IgD-negative memory B cell (primary cell): ENCODE results near the gene PMIS2. TPM values are rescaled to one million over a fixed set of nuclear protein-coding genes. Genes with fewer than 3 reads are reported as not detected.

Source experiments
- H3K27ac Mint-ChIP-seq, 3 donors: one replicate each; pipeline ENCODE4 v1.8.0; 2020 to 2022; ENCODE audit warnings: mild to moderate bottlenecking in 3 of 3, mixed read lengths in 3 of 3, moderate library complexity in 1 of 3
- H3K27me3 Mint-ChIP-seq: one replicate; pipeline ENCODE4 v1.8.0; 2021; ENCODE audit warnings: mixed read lengths
- H3K36me3 Mint-ChIP-seq: one replicate; pipeline ENCODE4 v1.8.0; 2020; ENCODE audit warnings: mild to moderate bottlenecking, mixed read lengths
- H3K4me1 Mint-ChIP-seq, 3 donors: one replicate each; pipeline ENCODE4 v1.8.0; 2020 to 2022; ENCODE audit warnings: mixed read lengths in 3 of 3, mild to moderate bottlenecking in 1 of 3
- H3K4me3 Mint-ChIP-seq, 4 donors: one replicate each; pipeline ENCODE4 v1.8.0; 2020 to 2022; ENCODE audit warnings: mild to moderate bottlenecking in 4 of 4, mixed read lengths in 4 of 4, moderate library complexity in 3 of 4
- H3K9me3 Mint-ChIP-seq, 3 donors: one replicate each; pipeline ENCODE4 v1.8.0; 2020 to 2021; ENCODE audit warnings: mixed read lengths in 3 of 3, mild to moderate bottlenecking in 1 of 3
- polyA plus RNA-seq: library from polyadenylated mRNA; unstranded; fragments of 300-500 nt; fragmentation: Illumina TruSeq; gene quantifications from one replicate; pipeline ENCODE4 v1.2.3, GENCODE V29; 2021

The PMIS2 gene
- polyA plus RNA-seq, 1 donor from 2014 or later, result not detected

GRCh38 chr19:35560677-35561076, 25.3 kb upstream of the PMIS2 start:
- Mint-ChIP-seq H3K27me3 (peaks cover 38% of the 10 kb centered on the region), H3K9me3 (peaks cover 0 to 3% (median 0%) of the 10 kb centered on the region in 3 donors), H3K4me3 (peak overlapping the region in 2 of 4 donors; percentile 15 to 83), H3K27ac (peak overlapping the region in 1 of 3 donors; percentile 54), H3K4me1 (peaks cover 0 to 15% (median 13%) of the 10 kb centered on the region in 3 donors), H3K36me3 (peaks cover 2% of the 10 kb centered on the region)

GRCh38 chr19:35561436-35561835, 24.5 kb upstream of the PMIS2 start:
- Mint-ChIP-seq H3K9me3 (peaks cover 0 to 3% (median 0%) of the 10 kb centered on the region in 3 donors), H3K4me3 (no peak overlapping the region), H3K36me3 (peaks cover 2% of the 10 kb centered on the region), H3K27ac (peak overlapping the region in 1 of 3 donors; percentile 54), H3K4me1 (peaks cover 0 to 13% (median 12%) of the 10 kb centered on the region in 3 donors), H3K27me3 (peaks cover 37% of the 10 kb centered on the region)

- Mint-ChIP-seq H3K4me3 (no peak overlapping the region), H3K9me3 (peaks cover 0 to 3% (median 0%) of the 10 kb centered on the region in 3 donors), H3K4me1 (peaks cover 0 to 10% (median 10%) of the 10 kb centered on the region in 3 donors), H3K36me3 (peaks cover under 1% of the 10 kb centered on the region), H3K27ac (no peak overlapping the region), H3K27me3 (peaks cover 39% of the 10 kb centered on the region)
Measured at GRCh38 chr19:35562336-35562735, 23.6 kb upstream of the PMIS2 start.

GRCh38 chr19:35562776-35563175, 23.2 kb upstream of the PMIS2 start:
- H3K4me1 Mint-ChIP-seq, result peaks cover 0 to 10% (median 10%) of the 10 kb centered on the region in 3 donors
- H3K4me3 Mint-ChIP-seq, result no peak overlapping the region
- H3K36me3 Mint-ChIP-seq, result no peaks in the 10 kb centered on the region
- no peak overlapping the region for H3K27ac Mint-ChIP-seq
- peaks cover 0 to 3% (median 0%) of the 10 kb centered on the region in 3 donors for H3K9me3 Mint-ChIP-seq
- H3K27me3 Mint-ChIP-seq, result peaks cover 40% of the 10 kb centered on the region

- Mint-ChIP-seq H3K27me3 (peaks cover 41% of the 10 kb centered on the region), H3K36me3 (no peaks in the 10 kb centered on the region), H3K4me3 (no peak within 1 kb of the TSS), H3K27ac (no peak within 1 kb of the TSS), H3K9me3 (peaks cover 0 to 3% (median 0%) of the 10 kb centered on the region in 3 donors), H3K4me1 (peaks cover 0 to 10% (median 9%) of the 10 kb centered on the region in 3 donors)
Measured at GRCh38 chr19:35563207-35563829, 22.7 kb upstream of the PMIS2 start, which contains the start of gene ATP4A. Gene ATP4A (minus strand): TSS chr19:35563658. CDS start chr19:35563629, 29 bp downstream.

GRCh38 chr19:35565016-35565856, 20.7 kb upstream of the PMIS2 start:
- Mint-ChIP-seq H3K9me3 (peaks cover 0 to 1% (median 0%) of the 10 kb centered on the region in 3 donors), H3K4me1 (no peaks in the 10 kb centered on the region), H3K27me3 (peaks cover 30% of the 10 kb centered on the region), H3K27ac (no peak overlapping the region), H3K4me3 (no peak overlapping the region), H3K36me3 (no peaks in the 10 kb centered on the region)

GRCh38 chr19:35566738-35567137, 19.2 kb upstream of the PMIS2 start:
- no peaks in the 10 kb centered on the region for H3K4me1 Mint-ChIP-seq
- H3K36me3 Mint-ChIP-seq, result no peaks in the 10 kb centered on the region

GRCh38 chr19:35569281-35569781, 16.6 kb upstream of the PMIS2 start:
- H3K27ac Mint-ChIP-seq, result no peak overlapping the region

More at GRCh38 chr19:35566738-35567137, 19.2 kb upstream of the PMIS2 start:
- peaks cover 0 to 1% (median 0%) of the 10 kb centered on the region in 3 donors for H3K9me3 Mint-ChIP-seq
- peaks cover 34% of the 10 kb centered on the region for H3K27me3 Mint-ChIP-seq
- no peak overlapping the region for H3K4me3 Mint-ChIP-seq
- no peak overlapping the region for H3K27ac Mint-ChIP-seq

GRCh38 chr19:35571406-35571965, 14.5 kb upstream of the PMIS2 start:
- no peaks in the 10 kb centered on the region for H3K36me3 Mint-ChIP-seq
- H3K9me3 Mint-ChIP-seq, result peaks cover 5 to 18% (median 15%) of the 10 kb centered on the region in 3 donors
- H3K4me1 Mint-ChIP-seq, result no peaks in the 10 kb centered on the region
- no peak overlapping the region for H3K4me3 Mint-ChIP-seq
- peaks cover 28% of the 10 kb centered on the region for H3K27me3 Mint-ChIP-seq
- no peak overlapping the region for H3K27ac Mint-ChIP-seq

More at GRCh38 chr19:35569281-35569781, 16.6 kb upstream of the PMIS2 start:
- Mint-ChIP-seq H3K27me3 (peaks cover 27% of the 10 kb centered on the region), H3K9me3 (peaks cover 0 to 5% (median 1%) of the 10 kb centered on the region in 3 donors), H3K4me1 (no peaks in the 10 kb centered on the region), H3K4me3 (no peak overlapping the region), H3K36me3 (no peaks in the 10 kb centered on the region)

- no peak overlapping the region for H3K4me3 Mint-ChIP-seq
- H3K36me3 Mint-ChIP-seq, result peaks cover 3% of the 10 kb centered on the region
- H3K9me3 Mint-ChIP-seq, result peaks cover 12 to 24% (median 24%) of the 10 kb centered on the region in 3 donors
- H3K27me3 Mint-ChIP-seq, result peaks cover 9% of the 10 kb centered on the region
- no peaks in the 10 kb centered on the region for H3K4me1 Mint-ChIP-seq
- H3K27ac Mint-ChIP-seq, result no peak overlapping the region
Measured at GRCh38 chr19:35577918-35578317, 8.1 kb upstream of the PMIS2 start.

GRCh38 chr19:35578707-35579106, 7.3 kb upstream of the PMIS2 start:
- H3K27me3 Mint-ChIP-seq, result peaks cover 9% of the 10 kb centered on the region
- H3K4me3 Mint-ChIP-seq, result no peak overlapping the region
- no peak overlapping the region for H3K27ac Mint-ChIP-seq
- peaks cover 12 to 24% (median 21%) of the 10 kb centered on the region in 3 donors for H3K9me3 Mint-ChIP-seq
- H3K4me1 Mint-ChIP-seq, result no peaks in the 10 kb centered on the region
- peaks cover 3% of the 10 kb centered on the region for H3K36me3 Mint-ChIP-seq

GRCh38 chr19:35582760-35583159, 3.2 kb upstream of the PMIS2 start:
- H3K27me3 Mint-ChIP-seq, result peaks cover 16% of the 10 kb centered on the region
- no peaks in the 10 kb centered on the region for H3K4me1 Mint-ChIP-seq
- peaks cover under 1% of the 10 kb centered on the region for H3K36me3 Mint-ChIP-seq
- peaks cover 0 to 3% (median 0%) of the 10 kb centered on the region in 3 donors for H3K9me3 Mint-ChIP-seq
- no peak overlapping the region for H3K4me3 Mint-ChIP-seq
- H3K27ac Mint-ChIP-seq, result no peak overlapping the region

GRCh38 chr19:35587321-35587720, 1.3 kb downstream of the PMIS2 start:
- peaks cover 10% of the 10 kb centered on the region for H3K27me3 Mint-ChIP-seq
- H3K4me3 Mint-ChIP-seq, result no peak overlapping the region
- no peaks in the 10 kb centered on the region for H3K4me1 Mint-ChIP-seq
- H3K36me3 Mint-ChIP-seq, result no peaks in the 10 kb centered on the region
- peaks cover 0 to 1% (median 0%) of the 10 kb centered on the region in 3 donors for H3K9me3 Mint-ChIP-seq
- H3K27ac Mint-ChIP-seq, result no peak overlapping the region

- H3K4me1 Mint-ChIP-seq, result no peaks in the 10 kb centered on the region
- peaks cover 6% of the 10 kb centered on the region for H3K27me3 Mint-ChIP-seq
- H3K27ac Mint-ChIP-seq, result no peak overlapping the region
Measured at GRCh38 chr19:35590875-35591274, 4.9 kb downstream of the PMIS2 start.

GRCh38 chr19:35592226-35592625, 6.3 kb downstream of the PMIS2 start:
- peaks cover 0 to 3% (median 0%) of the 10 kb centered on the region in 3 donors for H3K4me1 Mint-ChIP-seq

More at GRCh38 chr19:35590875-35591274, 4.9 kb downstream of the PMIS2 start:
- no peaks in the 10 kb centered on the region for H3K36me3 Mint-ChIP-seq
- H3K4me3 Mint-ChIP-seq, result no peak overlapping the region
- peaks cover 0 to 1% (median 0%) of the 10 kb centered on the region in 3 donors for H3K9me3 Mint-ChIP-seq

More at GRCh38 chr19:35592226-35592625, 6.3 kb downstream of the PMIS2 start:
- Mint-ChIP-seq H3K36me3 (no peaks in the 10 kb centered on the region), H3K4me3 (peak overlapping the region in 1 of 4 donors; percentile 34), H3K27me3 (peaks cover 1% of the 10 kb centered on the region), H3K9me3 (no peaks in the 10 kb centered on the region), H3K27ac (no peak overlapping the region)
